Measurements from ENCODE around the gene CARD11.
"Not testable (repeated sequence)": the region's sequence is repeated elsewhere in the genome, so short reads cannot be mapped to it uniquely, and the experiment has no call there.

Gene CARD11

GRCh38 chr7:3065724-3066143 is 22.1 kb upstream of the CARD11 start:
- in situ Hi-C loops (cut with HindIII; ENCODE audit: low sequenced_read_pairs) = no loop called here

- in situ Hi-C loops (cut with HindIII; ENCODE audit: low sequenced_read_pairs) = no loop called here
These were observed 20.4 kb upstream of the CARD11 start for GRCh38 chr7:3064067-3064466.

GRCh38 chr7:3063016-3063753 is 19.5 kb upstream of the CARD11 start:
- in situ Hi-C loops (cut with HindIII; ENCODE audit: low sequenced_read_pairs) = no loop called here

GRCh38 chr7:3057066-3057420 is 13.4 kb upstream of the CARD11 start:
- in situ Hi-C loops (cut with HindIII; ENCODE audit: low sequenced_read_pairs) = no loop called here

GRCh38 chr7:3056234-3057065 is 12.8 kb upstream of the CARD11 start:
- in situ Hi-C loops (cut with HindIII; ENCODE audit: low sequenced_read_pairs) = no loop called here

GRCh38 chr7:3055626-3056025 is 12.0 kb upstream of the CARD11 start:
- in situ Hi-C loops (cut with HindIII; ENCODE audit: low sequenced_read_pairs) = no loop called here

- in situ Hi-C loops (cut with HindIII; ENCODE audit: low sequenced_read_pairs) = no loop called here
These were observed 692 bp downstream of the CARD11 start for GRCh38 chr7:3042861-3043489.

GRCh38 chr7:3041986-3042675 is 1.5 kb downstream of the CARD11 start:
- in situ Hi-C loops (cut with HindIII; ENCODE audit: low sequenced_read_pairs) = no loop called here

GRCh38 chr7:3039787-3040186 is 3.9 kb downstream of the CARD11 start:
- in situ Hi-C loops (cut with HindIII; ENCODE audit: low sequenced_read_pairs) = no loop called here

- in situ Hi-C loops (cut with HindIII; ENCODE audit: low sequenced_read_pairs) = not testable (repeated sequence)
These were observed 5.7 kb downstream of the CARD11 start for GRCh38 chr7:3038011-3038410.

- in situ Hi-C loops (cut with HindIII; ENCODE audit: low sequenced_read_pairs) = no loop called here
These were observed 6.4 kb downstream of the CARD11 start for GRCh38 chr7:3037259-3037658.

GRCh38 chr7:3034591-3035150 is 9.0 kb downstream of the CARD11 start:
- in situ Hi-C loops (cut with HindIII; ENCODE audit: low sequenced_read_pairs) = no loop called here

- in situ Hi-C loops (cut with HindIII; ENCODE audit: low sequenced_read_pairs) = no loop called here
These were observed 10.1 kb downstream of the CARD11 start for GRCh38 chr7:3033581-3033980.

- in situ Hi-C loops (cut with HindIII; ENCODE audit: low sequenced_read_pairs) = no loop called here
These were observed 10.5 kb downstream of the CARD11 start for GRCh38 chr7:3033136-3033535.

GRCh38 chr7:3032256-3032655 is 11.4 kb downstream of the CARD11 start:
- in situ Hi-C loops (cut with HindIII; ENCODE audit: low sequenced_read_pairs) = no loop called here

- in situ Hi-C loops (cut with HindIII; ENCODE audit: low sequenced_read_pairs) = no loop called here
These were observed 14.5 kb downstream of the CARD11 start for GRCh38 chr7:3029138-3029537.

GRCh38 chr7:3028758-3029093 is 14.9 kb downstream of the CARD11 start:
- in situ Hi-C loops (cut with HindIII; ENCODE audit: low sequenced_read_pairs) = no loop called here

- in situ Hi-C loops (cut with HindIII; ENCODE audit: low sequenced_read_pairs) = no loop called here
These were observed 15.5 kb downstream of the CARD11 start for GRCh38 chr7:3028071-3028757.

GRCh38 chr7:3027005-3027845 is 16.4 kb downstream of the CARD11 start:
- in situ Hi-C loops (cut with HindIII; ENCODE audit: low sequenced_read_pairs) = no loop called here

- in situ Hi-C loops (cut with HindIII; ENCODE audit: low sequenced_read_pairs) = no loop called here
These were observed 18.1 kb downstream of the CARD11 start for GRCh38 chr7:3025616-3026015.

Data from DLD1 (cell line).